H1 (cell line): ENCODE results near the gene DCAF8L2. TPM values are rescaled to one million over a fixed set of nuclear protein-coding genes. Genes with fewer than 3 reads are reported as not detected.

ENCODE experiments used
- CTCF ChIA-PET: fragments of 300-600 bp; sonication (Branson Sonifier 250); formaldehyde crosslinking; loops from one replicate; lab custom pipeline; 2021; ENCODE audit not compliant: partially characterized antibody; lab: Charles Lee
- POLR2A ChIA-PET: fragments of 300-600 bp; sonication (Branson Sonifier 250); formaldehyde crosslinking; loops from one replicate; lab custom pipeline; 2021; ENCODE audit warnings: inconsistent platforms; ENCODE audit not compliant: partially characterized antibody; lab: Charles Lee
- DNase-seq, 2 experiments: peaks; one replicate each; pipeline versions ENCODE4 v3.0.0 to v3.0.0-alpha.2; 2010 to 2022; ENCODE audit warnings: low spot score in 2 of 2, low read depth in 1 of 2, mixed read lengths in 1 of 2
- FAIRE-seq: peaks from 2 replicates; lab custom pipeline; 2011; peaks lifted over from hg19 to GRCh38; lab: Jason Lieb, UNC
- H2AFZ ChIP-seq: 2 replicates; pipeline ENCODE4 v1.8.1; 2012; ENCODE audit warnings: low read length, inconsistent platforms
- H2AK5ac ChIP-seq: 2 replicates; pipeline ENCODE4 v1.6.1; 2013; ENCODE audit warnings: low read depth, low read length
- H2BK120ac ChIP-seq: replicated peaks from 2 replicates; pipeline ENCODE3; 2013; ENCODE audit warnings: low read depth, low read length, inconsistent platforms
- H2BK12ac ChIP-seq: 2 replicates; pipeline ENCODE4 v1.6.1; 2013; ENCODE audit warnings: low read depth, low read length
- H2BK15ac ChIP-seq: 2 replicates; pipeline ENCODE4 v1.6.1; 2013; ENCODE audit warnings: low read length
- H2BK20ac ChIP-seq: 2 replicates; pipeline ENCODE4 v1.6.1; 2013; ENCODE audit warnings: low read length
- H2BK5ac ChIP-seq: 2 replicates; pipeline ENCODE4 v1.6.1; 2013; ENCODE audit warnings: low read depth, low read length
- H3K14ac ChIP-seq: 2 replicates; pipeline ENCODE4 v1.6.1; 2013; ENCODE audit warnings: inconsistent platforms; ENCODE audit not compliant: insufficient read length
- H3K18ac ChIP-seq: 2 replicates; pipeline ENCODE4 v1.6.1; 2013; ENCODE audit warnings: low read length; ENCODE audit errors: extremely low read depth
- H3K23ac ChIP-seq: 2 replicates; pipeline ENCODE4 v1.6.1; 2013; ENCODE audit warnings: inconsistent platforms; ENCODE audit not compliant: insufficient read length
- H3K23me2 ChIP-seq: 2 replicates; pipeline ENCODE4 v1.6.1; 2013; ENCODE audit warnings: low read depth, low read length
- H3K27ac ChIP-seq: 2 replicates; pipeline ENCODE4 v1.6.1; 2011; ENCODE audit warnings: low read depth, low read length, inconsistent platforms
- H3K27me3 ChIP-seq, 4 experiments: replicated peaks in 1 of 4; 1 replicate in 1 of 4; 2 replicates in 3 of 4; pipeline versions ENCODE4 v1.6.1 to v1.8.1; 2011 to 2013; ENCODE audit warnings: low read length in 3 of 4, mild to moderate bottlenecking in 3 of 4, inconsistent platforms in 2 of 4, mixed read lengths in 2 of 4, moderate library complexity in 1 of 4; ENCODE audit not compliant: control insufficient read depth in 3 of 4, insufficient read depth in 3 of 4; ENCODE audit errors: extremely low read depth in 1 of 4
- H3K36me3 ChIP-seq, 4 experiments: 2 replicates each; pipeline versions ENCODE4 v1.6.1 to v1.8.1; 2011 to 2013; ENCODE audit warnings: mild to moderate bottlenecking in 4 of 4, low read length in 3 of 4, moderate library complexity in 2 of 4, control low read depth in 1 of 4, inconsistent platforms in 1 of 4; ENCODE audit not compliant: insufficient read depth in 4 of 4, control insufficient read depth in 2 of 4
- H3K4ac ChIP-seq: replicated peaks from 2 replicates; pipeline ENCODE3; 2013; ENCODE audit warnings: low read length, low read depth, mixed read lengths, inconsistent platforms; ENCODE audit not compliant: insufficient read length
- H3K4me1 ChIP-seq, 4 experiments: replicated peaks in 1 of 4; 1 replicate in 1 of 4; 2 replicates in 3 of 4; pipeline versions ENCODE4 v1.6.1 to v1.8.1; 2011 to 2013; ENCODE audit warnings: low read length in 3 of 4, inconsistent platforms in 2 of 4, mixed read lengths in 1 of 4; ENCODE audit not compliant: insufficient read depth in 4 of 4, control insufficient read depth in 3 of 4
- H3K4me2 ChIP-seq, 2 experiments: 2 replicates each; pipeline versions ENCODE4 v1.6.1 to v1.8.1; 2011 to 2013; ENCODE audit warnings: low read depth in 2 of 2, low read length in 2 of 2, control low read depth in 1 of 2, inconsistent platforms in 1 of 2, mild to moderate bottlenecking in 1 of 2; ENCODE audit not compliant: insufficient read depth in 1 of 2
- H3K4me3 ChIP-seq, 4 experiments: fragments of 200-600, 300-600 bp in 1 of 4; sonication (generic), shearing (Covaris generic), sonication (Bioruptor Twin) in 1 of 4; 2 replicates each; pipeline versions ENCODE4 v1.5.1 to v1.8.1; 2011 to 2016; ENCODE audit warnings: low read length in 4 of 4, low read depth in 3 of 4, control low read depth in 2 of 4, inconsistent platforms in 2 of 4, mild to moderate bottlenecking in 2 of 4, mixed read lengths in 1 of 4, moderate library complexity in 1 of 4; ENCODE audit not compliant: insufficient read depth in 2 of 4; ENCODE audit errors: extremely low read depth in 1 of 4
- H3K56ac ChIP-seq: replicated peaks from 2 replicates; pipeline ENCODE3; 2013; ENCODE audit warnings: low read depth, mild to moderate bottlenecking, mixed read lengths, low read length, inconsistent platforms; ENCODE audit not compliant: insufficient read length
- H3K79me1 ChIP-seq: 2 replicates; pipeline ENCODE4 v1.6.1; 2013; ENCODE audit warnings: low read depth, low read length, control low read depth
- H3K79me2 ChIP-seq, 2 experiments: 2 replicates each; pipeline versions ENCODE4 v1.6.1 to v1.8.1; 2012 to 2013; ENCODE audit warnings: low read length in 2 of 2, mild to moderate bottlenecking in 2 of 2, inconsistent platforms in 1 of 2; ENCODE audit not compliant: insufficient read depth in 2 of 2, control insufficient read depth in 1 of 2
- H3K9ac ChIP-seq, 4 experiments: replicated peaks in 1 of 4; 1 replicate in 1 of 4; 2 replicates in 3 of 4; pipeline versions ENCODE4 v1.6.1 to v1.8.1; 2011 to 2013; ENCODE audit warnings: low read depth in 3 of 4, low read length in 3 of 4, control low read depth in 2 of 4, mild to moderate bottlenecking in 2 of 4, moderate library complexity in 2 of 4, inconsistent platforms in 1 of 4; ENCODE audit errors: extremely low read depth in 1 of 4
- H3K9me3 ChIP-seq, 2 experiments: 2 replicates each; pipeline versions ENCODE4 v1.6.1 to v1.8.1; 2012 to 2013; ENCODE audit warnings: mild to moderate bottlenecking in 2 of 2, moderate library complexity in 2 of 2, control low read depth in 1 of 2, inconsistent platforms in 1 of 2, low read depth in 1 of 2, low read length in 1 of 2, mixed read lengths in 1 of 2; ENCODE audit not compliant: insufficient read depth in 2 of 2
- H4K20me1 ChIP-seq, 2 experiments: replicated peaks in 1 of 2; 2 replicates each; pipeline versions ENCODE3 to v1.8.1; 2011 to 2013; ENCODE audit warnings: inconsistent platforms in 2 of 2, low read length in 2 of 2, mild to moderate bottlenecking in 1 of 2; ENCODE audit not compliant: insufficient read depth in 2 of 2, control insufficient read depth in 1 of 2
- H4K5ac ChIP-seq: 2 replicates; pipeline ENCODE4 v1.6.1; 2013; ENCODE audit warnings: low read length, low read depth, mixed read lengths, inconsistent platforms; ENCODE audit not compliant: insufficient read length
- H4K8ac ChIP-seq: 2 replicates; pipeline ENCODE4 v1.8.0; 2013; ENCODE audit warnings: mild to moderate bottlenecking, moderate library complexity, low read length, inconsistent platforms; ENCODE audit not compliant: insufficient read depth; ENCODE audit errors: extremely low read depth
- H4K91ac ChIP-seq: replicated peaks from 2 replicates; pipeline ENCODE3; 2013; ENCODE audit warnings: low read length, mixed read lengths, inconsistent platforms; ENCODE audit not compliant: insufficient read length
- BRCA1 ChIP-seq: IDR thresholded peaks from 2 replicates; pipeline ENCODE4 v1.6.1; 2012; ENCODE audit warnings: low read depth, low read length, improper control_type of control experiment
- CEBPB ChIP-seq: IDR thresholded peaks from 2 replicates; pipeline ENCODE4 v1.6.1; 2012; ENCODE audit warnings: low read depth, low read length
- GABPA ChIP-seq: IDR thresholded peaks from 2 replicates; pipeline ENCODE4 v1.6.1; 2011; ENCODE audit warnings: mild to moderate bottlenecking, low read length, moderate library complexity, borderline replicate concordance; ENCODE audit not compliant: insufficient read depth
- HDAC6 ChIP-seq: IDR thresholded peaks from one replicate; pipeline ENCODE4 v1.7.1; 2012; ENCODE audit warnings: low read depth, mild to moderate bottlenecking, inconsistent platforms, low read length, moderate library complexity
- MAFK ChIP-seq: IDR thresholded peaks from 2 replicates; pipeline ENCODE4 v1.6.1; 2012; ENCODE audit warnings: low read depth, mild to moderate bottlenecking, improper control_type of control experiment, low read length
- NANOG ChIP-seq: IDR thresholded peaks from 2 replicates; pipeline ENCODE4 v1.6.1; 2011; ENCODE audit warnings: low read length, low read depth, mild to moderate bottlenecking, inconsistent platforms; ENCODE audit not compliant: insufficient read depth, poor library complexity, severe bottlenecking
- SIN3A ChIP-seq, 2 experiments: IDR thresholded peaks in 1 of 2; conservative IDR thresholded peaks in 1 of 2; 2 replicates each; pipeline ENCODE4 v1.6.1; 2011 to 2012; ENCODE audit warnings: low read length in 2 of 2, improper control_type of control experiment in 1 of 2, low read depth in 1 of 2, mild to moderate bottlenecking in 1 of 2
- SIRT6 ChIP-seq: IDR thresholded peaks from one replicate; pipeline ENCODE4 v1.7.1; 2012; ENCODE audit warnings: low read length, inconsistent platforms
- SIX5 ChIP-seq: IDR thresholded peaks from 2 replicates; pipeline ENCODE4 v1.6.1; 2011; ENCODE audit warnings: mild to moderate bottlenecking, low read depth, low read length
- SP2 ChIP-seq: IDR thresholded peaks from 2 replicates; pipeline ENCODE4 v1.6.1; 2012; ENCODE audit warnings: mild to moderate bottlenecking, low read length, inconsistent platforms
- SP4 ChIP-seq: IDR thresholded peaks from 2 replicates; pipeline ENCODE4 v1.6.1; 2012; ENCODE audit warnings: low read length, inconsistent platforms
- TAF1 ChIP-seq: IDR thresholded peaks from 2 replicates; pipeline ENCODE4 v1.6.1; 2011; ENCODE audit warnings: mild to moderate bottlenecking, low read depth, low read length
- YY1 ChIP-seq: IDR thresholded peaks from 2 replicates; pipeline ENCODE4 v1.6.1; 2011; ENCODE audit warnings: low read depth, mild to moderate bottlenecking, low read length
- WGBS, 2 experiments: shearing (Covaris generic) in 1 of 2; methylation state at CpG; one replicate each; pipeline versions ENCODE4 v1.1.6 to v1.1.7; 2013 to 2015; ENCODE audit warnings: low lambda C conversion rate in 2 of 2, mixed read lengths in 2 of 2, inconsistent platforms in 1 of 2, low coverage in 1 of 2, missing lambda C conversion rate in 1 of 2; ENCODE audit not compliant: insufficient replicate concordance in 2 of 2, insufficient coverage in 1 of 2, insufficient read length in 1 of 2; ENCODE audit errors: extremely low coverage in 1 of 2, missing lambda C conversion rate in 1 of 2; 5-methylcytosine and 5-hydroxymethylcytosine counted together
- polyA plus RNA-seq, 7 experiments: library from polyadenylated mRNA; depleted of rRNA in 3 of 7; stranded (reverse) in 5 of 7; unstranded in 2 of 7; fragments of >200 nt in 5 of 7; fragments of 200-250 nt in 2 of 7; gene quantifications; 1 replicate in 5 of 7; 2 replicates in 1 of 7; 4 replicates in 1 of 7; pipeline versions ENCODE4 v1.2.1 to v1.2.3, GENCODE V29; 2011 to 2013; ENCODE audit warnings: missing spikeins in 2 of 7, mixed read lengths in 2 of 7
- total RNA-seq: library from RNA; stranded (reverse); fragmentation: NEBNext Ultra II Directional; extraction: Animal tissue kit (Norgen Biotek cat#: 25700); gene quantifications from 2 replicates; pipeline ENCODE4 v1.2.1, GENCODE V29; 2021
- TF ChIP-seq, protein P1 (sequence below): IDR thresholded peaks from 2 replicates; pipeline ENCODE4 v1.6.1; 2012; ENCODE audit warnings: inconsistent platforms
- TF ChIP-seq, protein P2 (sequence below): IDR thresholded peaks from 2 replicates; pipeline ENCODE4 v1.6.1; 2011; ENCODE audit warnings: low read depth, mild to moderate bottlenecking, low read length; ENCODE audit not compliant: insufficient read depth

The DCAF8L2 gene
- total and polyA plus RNA-seq, 2 of the 8 experiments (the other 6 are each of a cell fraction or from before 2014, with no cell fraction given): not detected

DNA sequence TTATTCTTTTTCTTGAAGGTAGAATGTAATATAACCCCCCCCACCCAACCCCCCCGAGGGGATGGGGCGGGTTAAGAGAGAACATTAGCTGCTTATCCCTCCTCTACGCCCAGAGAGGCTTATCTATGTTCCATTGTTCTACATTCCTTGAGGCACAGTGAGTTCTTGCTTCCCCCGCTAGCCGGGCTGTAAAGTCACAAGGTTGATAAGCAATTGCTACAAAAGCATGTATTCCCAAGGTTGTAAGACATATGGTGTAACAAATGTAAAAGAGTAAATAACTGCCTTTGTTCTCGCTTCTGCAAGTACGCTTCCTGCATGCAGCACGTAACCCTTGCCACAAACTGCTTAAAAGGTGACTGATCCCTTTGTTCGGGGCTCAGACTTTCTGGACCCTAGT is 8.2 kb downstream of the DCAF8L2 start:
- Histone ChIP-seq H3K23me2 (no peaks in the 10 kb centered on the region), H3K4ac (no peak overlapping the region), H3K27me3 (no peaks in the 10 kb centered on the region), H3K4me2 (no peak overlapping the region), H3K36me3 (no peaks in the 10 kb centered on the region), H2BK5ac (no peak overlapping the region), H3K9ac (no peak overlapping the region), H2BK12ac (no peak overlapping the region), H2BK15ac (no peak overlapping the region), H3K56ac (no peak overlapping the region), H2AK5ac (no peak overlapping the region), H4K20me1 (no peaks in the 10 kb centered on the region), H2BK120ac (no peak overlapping the region), H3K23ac (no peak overlapping the region), H3K14ac (no peak overlapping the region), H2BK20ac (no peak overlapping the region), H2AFZ (no peak overlapping the region), H3K18ac (no peak overlapping the region), H3K9me3 (no peaks in the 10 kb centered on the region), H3K27ac (no peak overlapping the region), H3K4me1 (no peaks in the 10 kb centered on the region), H4K5ac (no peak overlapping the region), H3K79me1 (no peaks in the 10 kb centered on the region), H4K91ac (no peak overlapping the region), H3K79me2 (no peaks in the 10 kb centered on the region), H4K8ac (no peak overlapping the region), H3K4me3 (no peak overlapping the region)
- FAIRE-seq (no peak), DNase-seq (no peak)
- WGBS, 2 experiments: 80% methylated on average over 7 of the region's 9 CpGs; no CpG with 5 or more reads in 1 of the 2 experiments
- ChIA-PET CTCF (interaction anchor here (1.4 kb wide), 2 partner anchors 43 to 86 kb away, joined by 3 read pairs; no protein-coding TSS in a partner anchor), POLR2A (no interaction called here)
- TF ChIP-seq SIN3A (conservative IDR thresholded peaks at IDR 0.05 in 1 of 2, IDR thresholded peaks at IDR 0.05 in 1 of 2; ENCODE audit: low read depth in 1 of 2, low read length in 2 of 2): no peak
- TF ChIP-seq MAFK: no peak
- no peak for TF ChIP-seq YY1
- no peak for TF ChIP-seq GABPA
- TF ChIP-seq CEBPB: no peak
- no peak for TF ChIP-seq SIRT6
- no peak for TF ChIP-seq SIX5
- TF ChIP-seq HDAC6: no peak
- TF ChIP-seq SP4: no peak
- TF ChIP-seq, protein P1, sequence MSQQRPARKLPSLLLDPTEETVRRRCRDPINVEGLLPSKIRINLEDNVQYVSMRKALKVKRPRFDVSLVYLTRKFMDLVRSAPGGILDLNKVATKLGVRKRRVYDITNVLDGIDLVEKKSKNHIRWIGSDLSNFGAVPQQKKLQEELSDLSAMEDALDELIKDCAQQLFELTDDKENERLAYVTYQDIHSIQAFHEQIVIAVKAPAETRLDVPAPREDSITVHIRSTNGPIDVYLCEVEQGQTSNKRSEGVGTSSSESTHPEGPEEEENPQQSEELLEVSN: no peak
- TF ChIP-seq SP2: no peak
- TF ChIP-seq, protein P2, sequence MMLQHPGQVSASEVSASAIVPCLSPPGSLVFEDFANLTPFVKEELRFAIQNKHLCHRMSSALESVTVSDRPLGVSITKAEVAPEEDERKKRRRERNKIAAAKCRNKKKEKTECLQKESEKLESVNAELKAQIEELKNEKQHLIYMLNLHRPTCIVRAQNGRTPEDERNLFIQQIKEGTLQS: no peak
- TF ChIP-seq BRCA1: no peak
- no peak for TF ChIP-seq TAF1
- TF ChIP-seq NANOG: no peak
